HCT116 (cell line): ENCODE results near the gene PIAS4. TPM values are rescaled to one million over a fixed set of nuclear protein-coding genes. Genes with fewer than 3 reads are reported as not detected.

ENCODE experiments used
- ATAC-seq: fragments of 200-7000 bp; cut with Tn5 transposase; 2 replicates; pipeline ENCODE4 v1.9.1; 2020; ENCODE audit warnings: mild to moderate bottlenecking, moderate library complexity
- BruUV-seq: library from RNA; stranded (reverse); fragments of 400-500 nt; replicated peaks from 2 replicates; lab custom pipeline; 2021; lab: Mats Ljungman, UMichigan
- CTCF ChIA-PET: fragments of 300-600 bp; sonication (Branson Sonifier 250); formaldehyde crosslinking; loops from one replicate; lab custom pipeline; 2021; ENCODE audit warnings: antibody characterized with exemption; lab: Charles Lee
- POLR2A ChIA-PET: fragments of 300-600, 350-600 bp; sonication (Branson Sonifier 250); formaldehyde crosslinking; loops from one replicate; lab custom pipeline; 2021; ENCODE audit warnings: antibody characterized with exemption; lab: Charles Lee
- RAD21 ChIA-PET, 2 experiments: fragments of 300-600 bp; sonication (Branson Sonifier 250); formaldehyde crosslinking; loops; one replicate each; lab custom pipeline; 2023; ENCODE audit warnings: low total read pairs in 2 of 2; ENCODE audit not compliant: uncharacterized antibody in 2 of 2, unreplicated experiment in 2 of 2, low non-redundant PET in 1 of 2; lab: Charles Lee
- DNase-seq: peaks from one replicate; pipeline ENCODE4 v3.0.0-alpha.2; 2010; ENCODE audit warnings: low read depth, low spot score
- H2AFZ ChIP-seq: fragments of 200-600 bp; shearing (Covaris generic), sonication (generic); 2 replicates; pipeline ENCODE4 v1.6.1; 2017; ENCODE audit warnings: low read depth, mixed run types, mixed read lengths, antibody characterized with exemption, low read length; ENCODE audit not compliant: poor library complexity, severe bottlenecking
- H3K27ac ChIP-seq: 2 replicates; pipeline ENCODE4 v1.5.1; 2012; ENCODE audit warnings: low read depth, low read length
- H3K27me3 ChIP-seq: fragments of 200-600 bp; sonication (generic); 2 replicates; pipeline ENCODE4 v1.6.1; 2016; ENCODE audit warnings: mixed run types, low read length, mixed read lengths; ENCODE audit not compliant: insufficient read depth
- H3K36me3 ChIP-seq, 2 experiments: fragments of 200-500 bp in 1 of 2; fragments of 200-600 bp in 1 of 2; sonication (Bioruptor generic) in 1 of 2; sonication (generic) in 1 of 2; 2 replicates each; pipeline versions ENCODE4 v1.5.1 to v1.6.1; 2014 to 2016; ENCODE audit warnings: low read length in 2 of 2, inconsistent platforms in 1 of 2, mixed read lengths in 1 of 2, mixed run types in 1 of 2; ENCODE audit not compliant: insufficient read depth in 2 of 2, control insufficient read depth in 1 of 2
- H3K4me1 ChIP-seq, 2 experiments: fragments of 200-600 bp in 1 of 2; sonication (generic) in 1 of 2; 2 replicates each; pipeline versions ENCODE4 v1.5.1 to v1.6.1; 2012 to 2017; ENCODE audit warnings: low read length in 2 of 2, inconsistent platforms in 1 of 2, mild to moderate bottlenecking in 1 of 2, mixed read lengths in 1 of 2, mixed run types in 1 of 2, moderate library complexity in 1 of 2; ENCODE audit not compliant: insufficient read depth in 2 of 2, control insufficient read depth in 1 of 2
- H3K4me2 ChIP-seq: fragments of 200-600 bp; sonication (generic); 2 replicates; pipeline ENCODE4 v1.6.1; 2017; ENCODE audit warnings: mixed run types, low read length, mixed read lengths
- H3K4me3 ChIP-seq, 2 experiments: fragments of 200-600 bp in 1 of 2; sonication (generic) in 1 of 2; replicated peaks in 1 of 2; 2 replicates each; pipeline ENCODE4 v1.5.1; 2011 to 2016; ENCODE audit warnings: low read length in 2 of 2, control low read depth in 1 of 2, low read depth in 1 of 2, mild to moderate bottlenecking in 1 of 2, mixed read lengths in 1 of 2, mixed run types in 1 of 2
- H3K79me2 ChIP-seq: fragments of 200-600 bp; sonication (generic); 2 replicates; pipeline ENCODE4 v1.6.1; 2017; ENCODE audit warnings: mild to moderate bottlenecking, mixed run types, low read length, moderate library complexity, mixed read lengths; ENCODE audit not compliant: insufficient read depth
- H3K9ac ChIP-seq: fragments of 200-600 bp; sonication (generic); 2 replicates; pipeline ENCODE4 v1.6.1; 2016; ENCODE audit warnings: low read length, mixed read lengths
- H3K9me2 ChIP-seq: fragments of 200-600 bp; sonication (generic), shearing (Covaris generic); 2 replicates; pipeline ENCODE4 v1.6.1; 2017; ENCODE audit warnings: mixed run types, mild to moderate bottlenecking, moderate library complexity; ENCODE audit not compliant: insufficient read depth
- H3K9me3 ChIP-seq, 2 experiments: fragments of 200-500 bp in 1 of 2; fragments of 200-600 bp in 1 of 2; sonication (Bioruptor generic) in 1 of 2; sonication (generic) in 1 of 2; 2 replicates each; pipeline ENCODE4 v1.6.1; 2014 to 2017; ENCODE audit warnings: low read length in 2 of 2, mixed read lengths in 2 of 2, inconsistent platforms in 1 of 2, low read depth in 1 of 2, mild to moderate bottlenecking in 1 of 2, mixed run types in 1 of 2, moderate library complexity in 1 of 2; ENCODE audit not compliant: control insufficient read depth in 1 of 2, insufficient read depth in 1 of 2
- H4K20me1 ChIP-seq: fragments of 200-600 bp; sonication (generic), shearing (Covaris generic); 2 replicates; pipeline ENCODE4 v1.6.1; 2017; ENCODE audit warnings: mixed run types, mild to moderate bottlenecking, moderate library complexity; ENCODE audit not compliant: insufficient read depth
- CBX3 ChIP-seq: IDR thresholded peaks from 2 replicates; pipeline ENCODE4 v1.6.1; 2012; ENCODE audit warnings: low read depth
- CEBPB ChIP-seq: IDR thresholded peaks from 2 replicates; pipeline ENCODE4 v1.6.1; 2012; ENCODE audit warnings: low read depth
- EGR1 ChIP-seq: IDR thresholded peaks from 2 replicates; pipeline ENCODE4 v1.6.1; 2012; ENCODE audit warnings: low read depth
- ELF1 ChIP-seq: IDR thresholded peaks from 2 replicates; pipeline ENCODE4 v1.6.1; 2012; ENCODE audit warnings: low read depth, borderline replicate concordance
- EZH2 ChIP-seq: fragments of 200-600 bp; sonication (generic); IDR thresholded peaks from 2 replicates; pipeline ENCODE4 v1.6.1; 2017; ENCODE audit warnings: antibody characterized with exemption, mixed run types
- JUND ChIP-seq: IDR thresholded peaks from 2 replicates; pipeline ENCODE4 v1.6.1; 2012
- POLR2A ChIP-seq: IDR thresholded peaks from 2 replicates; pipeline ENCODE4 v1.7.0; 2011; ENCODE audit warnings: borderline replicate concordance; ENCODE audit not compliant: insufficient read depth, insufficient read length; ENCODE audit errors: extremely low read depth
- RAD21 ChIP-seq: IDR thresholded peaks from 2 replicates; pipeline ENCODE4 v1.6.1; 2012; ENCODE audit warnings: low read depth, mild to moderate bottlenecking
- SIN3A ChIP-seq: IDR thresholded peaks from 2 replicates; pipeline ENCODE4 v1.6.1; 2012; ENCODE audit warnings: low read depth
- SRF ChIP-seq: IDR thresholded peaks from 2 replicates; pipeline ENCODE4 v1.6.1; 2012; ENCODE audit warnings: low read depth
- intact Hi-C: fragments of 100-400 bp; cut with micrococcal nuclease; formaldehyde crosslinking; loops from 2 replicates; pipeline ENCODE4 v1.10.0; 2022
- total RNA-seq: library from RNA; stranded (reverse); gene quantifications from one replicate; pipeline ENCODE4 v1.2.1, GENCODE V29; 2021; ENCODE audit not compliant: unreplicated experiment
- TF ChIP-seq, protein P1 (sequence below): IDR thresholded peaks from 2 replicates; pipeline ENCODE4 v1.6.1; 2012
- TF ChIP-seq, protein P2 (sequence below): IDR thresholded peaks from 2 replicates; pipeline ENCODE4 v1.6.1; 2012; ENCODE audit warnings: low read depth
- TF ChIP-seq, protein P3 (sequence below): IDR thresholded peaks from 2 replicates; pipeline ENCODE4 v1.6.1; 2012
- TF ChIP-seq, protein P4 (sequence below), 3 experiments: fragments of 200-600 bp in 1 of 3; sonication (generic) in 1 of 3; IDR thresholded peaks in 2 of 3; conservative IDR thresholded peaks in 1 of 3; 2 replicates each; pipeline ENCODE4 v1.5.1; 2012 to 2017; ENCODE audit warnings: low read depth in 2 of 3, low read length in 2 of 3, antibody characterized with exemption in 1 of 3, borderline replicate concordance in 1 of 3, control low read depth in 1 of 3, mild to moderate bottlenecking in 1 of 3, mixed read lengths in 1 of 3, mixed run types in 1 of 3, moderate library complexity in 1 of 3; ENCODE audit not compliant: insufficient read depth in 1 of 3

Gene PIAS4
- total RNA-seq, 1 experiment from 2014 or later: 28.4 TPM

DNA sequence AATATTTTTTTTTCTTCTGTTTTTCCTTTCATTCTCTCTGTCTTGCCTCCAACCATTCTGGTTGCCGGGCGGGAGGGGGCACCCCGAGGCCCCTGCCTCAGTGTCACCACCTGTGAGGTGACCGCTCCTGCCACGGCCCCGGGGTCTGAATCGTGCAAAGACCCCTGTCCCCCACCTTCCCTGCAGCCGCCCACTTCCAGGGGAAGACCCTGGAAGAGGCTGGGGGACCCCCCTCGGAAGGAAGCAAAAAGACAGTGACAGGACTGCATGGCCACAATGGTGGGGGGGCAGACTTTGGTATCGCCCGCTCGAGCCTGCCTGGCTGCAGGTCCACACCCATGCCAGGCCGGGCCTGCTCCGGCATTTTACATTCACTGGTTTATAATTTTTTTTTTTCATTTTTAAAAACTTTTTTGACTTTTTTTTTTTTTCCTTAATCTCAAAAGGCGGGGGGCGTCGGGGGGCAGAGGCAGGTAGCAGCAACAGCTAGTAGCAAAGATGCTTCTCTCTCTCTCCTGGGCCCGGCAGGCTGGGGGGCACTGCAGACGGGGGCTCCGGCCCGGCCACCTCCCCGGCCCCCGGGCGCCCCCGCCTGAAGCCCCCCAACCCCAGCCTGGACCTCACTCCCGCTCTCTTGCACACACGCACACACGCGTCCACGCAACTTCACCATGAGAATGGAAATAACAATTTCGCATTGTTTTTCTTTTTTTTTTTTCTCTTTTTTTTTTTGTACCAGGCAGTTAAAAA is 36.6 kb downstream of the PIAS4 start:
- ChIA-PET POLR2A (no interaction called here), RAD21 (no interaction called here), CTCF (no interaction called here)
- intact Hi-C loops: no loop called here
- no peak for DNase-seq
- H3K27ac ChIP-seq: no peak overlapping the region
- BruUV-seq: no TSS peak
- no peaks in the 10 kb centered on the region for H3K4me1 ChIP-seq
- ATAC-seq: no peak
- H3K36me3 ChIP-seq: peaks cover 7 to 29% of the 10 kb centered on the region in 2 experiments; a peak in 3 of 4 replicates
- no peaks in the 10 kb centered on the region for H3K9me2 ChIP-seq
- no peak overlapping the region for H3K4me3 ChIP-seq
- no peak overlapping the region for H2AFZ ChIP-seq
- H4K20me1 ChIP-seq: 0 out of 2 replicates have a peak, but pooled peaks cover 4% of the 10 kb centered on the region
- TF ChIP-seq, protein P1, sequence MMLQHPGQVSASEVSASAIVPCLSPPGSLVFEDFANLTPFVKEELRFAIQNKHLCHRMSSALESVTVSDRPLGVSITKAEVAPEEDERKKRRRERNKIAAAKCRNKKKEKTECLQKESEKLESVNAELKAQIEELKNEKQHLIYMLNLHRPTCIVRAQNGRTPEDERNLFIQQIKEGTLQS: no peak
- H3K9me3 ChIP-seq: no peaks in the 10 kb centered on the region
- no peak overlapping the region for H3K4me2 ChIP-seq
- peaks cover 52% of the 10 kb centered on the region for H3K79me2 ChIP-seq
- no peak overlapping the region for H3K9ac ChIP-seq
- H3K27me3 ChIP-seq: no peaks in the 10 kb centered on the region

DNA sequence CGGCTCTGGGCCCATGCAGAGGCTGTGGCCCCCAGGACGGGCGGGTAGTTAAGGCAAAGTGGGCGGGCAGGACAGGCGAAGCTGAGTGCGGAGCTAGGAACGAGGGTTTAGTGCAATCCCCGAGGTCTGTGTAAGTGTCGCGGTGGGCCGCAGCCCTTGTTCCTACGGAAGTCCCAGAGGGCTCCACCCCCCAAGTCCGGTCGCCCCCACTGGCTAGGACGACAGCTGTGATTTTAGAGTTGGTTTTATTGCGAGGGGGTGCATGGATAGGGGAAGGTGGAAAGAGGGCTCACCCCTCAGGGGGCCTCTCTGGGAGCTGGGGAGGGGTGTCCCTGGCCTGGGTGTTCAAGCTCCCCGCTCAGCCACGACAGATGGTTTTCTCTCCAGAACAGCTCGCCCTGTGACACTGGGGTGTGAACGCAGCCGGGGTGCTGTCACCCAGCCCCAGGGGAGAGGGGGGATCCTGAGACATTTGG is 37.5 kb downstream of the PIAS4 start:
- Histone ChIP-seq H3K36me3 (peaks cover 12 to 29% of the 10 kb centered on the region in 2 experiments; a peak in 3 of 4 replicates), H2AFZ (no peak overlapping the region), H3K9ac (no peak overlapping the region), H3K27me3 (no peaks in the 10 kb centered on the region), H3K4me2 (no peak overlapping the region), H3K4me1 (no peaks in the 10 kb centered on the region), H3K79me2 (peaks cover 61% of the 10 kb centered on the region), H3K9me3 (no peaks in the 10 kb centered on the region), H4K20me1 (0 out of 2 replicates have a peak, but pooled peaks cover 4% of the 10 kb centered on the region), H3K4me3 (no peak overlapping the region), H3K27ac (no peak overlapping the region), H3K9me2 (no peaks in the 10 kb centered on the region)
- POLR2A ChIA-PET: no interaction called here
- intact Hi-C loops: no loop called here
- no peak for DNase-seq
- ATAC-seq: no peak
- RAD21 ChIA-PET: no interaction called here
- CTCF ChIA-PET: no interaction called here
- no TSS peak for BruUV-seq
- TF ChIP-seq EGR1: no peak
- TF ChIP-seq EZH2: no peak
- TF ChIP-seq CEBPB: no peak
- TF ChIP-seq RAD21: no peak
- TF ChIP-seq, protein P2, sequence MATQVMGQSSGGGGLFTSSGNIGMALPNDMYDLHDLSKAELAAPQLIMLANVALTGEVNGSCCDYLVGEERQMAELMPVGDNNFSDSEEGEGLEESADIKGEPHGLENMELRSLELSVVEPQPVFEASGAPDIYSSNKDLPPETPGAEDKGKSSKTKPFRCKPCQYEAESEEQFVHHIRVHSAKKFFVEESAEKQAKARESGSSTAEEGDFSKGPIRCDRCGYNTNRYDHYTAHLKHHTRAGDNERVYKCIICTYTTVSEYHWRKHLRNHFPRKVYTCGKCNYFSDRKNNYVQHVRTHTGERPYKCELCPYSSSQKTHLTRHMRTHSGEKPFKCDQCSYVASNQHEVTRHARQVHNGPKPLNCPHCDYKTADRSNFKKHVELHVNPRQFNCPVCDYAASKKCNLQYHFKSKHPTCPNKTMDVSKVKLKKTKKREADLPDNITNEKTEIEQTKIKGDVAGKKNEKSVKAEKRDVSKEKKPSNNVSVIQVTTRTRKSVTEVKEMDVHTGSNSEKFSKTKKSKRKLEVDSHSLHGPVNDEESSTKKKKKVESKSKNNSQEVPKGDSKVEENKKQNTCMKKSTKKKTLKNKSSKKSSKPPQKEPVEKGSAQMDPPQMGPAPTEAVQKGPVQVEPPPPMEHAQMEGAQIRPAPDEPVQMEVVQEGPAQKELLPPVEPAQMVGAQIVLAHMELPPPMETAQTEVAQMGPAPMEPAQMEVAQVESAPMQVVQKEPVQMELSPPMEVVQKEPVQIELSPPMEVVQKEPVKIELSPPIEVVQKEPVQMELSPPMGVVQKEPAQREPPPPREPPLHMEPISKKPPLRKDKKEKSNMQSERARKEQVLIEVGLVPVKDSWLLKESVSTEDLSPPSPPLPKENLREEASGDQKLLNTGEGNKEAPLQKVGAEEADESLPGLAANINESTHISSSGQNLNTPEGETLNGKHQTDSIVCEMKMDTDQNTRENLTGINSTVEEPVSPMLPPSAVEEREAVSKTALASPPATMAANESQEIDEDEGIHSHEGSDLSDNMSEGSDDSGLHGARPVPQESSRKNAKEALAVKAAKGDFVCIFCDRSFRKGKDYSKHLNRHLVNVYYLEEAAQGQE: no peak
- no peak for TF ChIP-seq SIN3A
- no peak for TF ChIP-seq JUND
- no peak for TF ChIP-seq SRF
- no peak for TF ChIP-seq ELF1
- TF ChIP-seq, protein P1: no peak
- TF ChIP-seq POLR2A: no peak
- TF ChIP-seq, protein P3, sequence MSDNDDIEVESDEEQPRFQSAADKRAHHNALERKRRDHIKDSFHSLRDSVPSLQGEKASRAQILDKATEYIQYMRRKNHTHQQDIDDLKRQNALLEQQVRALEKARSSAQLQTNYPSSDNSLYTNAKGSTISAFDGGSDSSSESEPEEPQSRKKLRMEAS: no peak
- TF ChIP-seq, protein P4, sequence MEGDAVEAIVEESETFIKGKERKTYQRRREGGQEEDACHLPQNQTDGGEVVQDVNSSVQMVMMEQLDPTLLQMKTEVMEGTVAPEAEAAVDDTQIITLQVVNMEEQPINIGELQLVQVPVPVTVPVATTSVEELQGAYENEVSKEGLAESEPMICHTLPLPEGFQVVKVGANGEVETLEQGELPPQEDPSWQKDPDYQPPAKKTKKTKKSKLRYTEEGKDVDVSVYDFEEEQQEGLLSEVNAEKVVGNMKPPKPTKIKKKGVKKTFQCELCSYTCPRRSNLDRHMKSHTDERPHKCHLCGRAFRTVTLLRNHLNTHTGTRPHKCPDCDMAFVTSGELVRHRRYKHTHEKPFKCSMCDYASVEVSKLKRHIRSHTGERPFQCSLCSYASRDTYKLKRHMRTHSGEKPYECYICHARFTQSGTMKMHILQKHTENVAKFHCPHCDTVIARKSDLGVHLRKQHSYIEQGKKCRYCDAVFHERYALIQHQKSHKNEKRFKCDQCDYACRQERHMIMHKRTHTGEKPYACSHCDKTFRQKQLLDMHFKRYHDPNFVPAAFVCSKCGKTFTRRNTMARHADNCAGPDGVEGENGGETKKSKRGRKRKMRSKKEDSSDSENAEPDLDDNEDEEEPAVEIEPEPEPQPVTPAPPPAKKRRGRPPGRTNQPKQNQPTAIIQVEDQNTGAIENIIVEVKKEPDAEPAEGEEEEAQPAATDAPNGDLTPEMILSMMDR (IDR thresholded peaks at IDR 0.05 in 2 of 3, conservative IDR thresholded peaks at IDR 0.05 in 1 of 3; ENCODE audit: borderline replicate concordance in 1 of 3, insufficient read depth in 1 of 3, low read depth in 2 of 3, low read length in 2 of 3): no peak
- no peak for TF ChIP-seq CBX3
